K562 (cell line): ENCODE data around the gene ARL2. TPM values are rescaled to one million over a fixed set of nuclear protein-coding genes. Genes with fewer than 3 reads are reported as not detected.

ENCODE experiments used
- FOXA3 ChIP-seq, 2 experiments: fragments of 450-650 bp in 1 of 2; sonication (generic) in 1 of 2; formaldehyde crosslinking; IDR thresholded peaks in 1 of 2; conservative IDR thresholded peaks in 1 of 2; 2 replicates each; pipeline versions ENCODE4 v1.4.0 to v1.8.0; 2020 to 2022; ENCODE audit warnings: mild to moderate bottlenecking in 2 of 2, missing genetic modification reagents in 1 of 2
- FOXP1 ChIP-seq: sonication (generic); formaldehyde crosslinking; IDR thresholded peaks from 2 replicates; pipeline ENCODE4 v1.8.0; 2022; ENCODE audit warnings: mild to moderate bottlenecking, missing genetic modification reagents
- HDAC1 ChIP-seq, 2 experiments: fragments of 450-650 bp; IDR thresholded peaks; 2 replicates each; pipeline ENCODE4 v1.6.1; 2016 to 2017; ENCODE audit warnings: inconsistent platforms in 1 of 2, mild to moderate bottlenecking in 1 of 2, moderate library complexity in 1 of 2
- HDAC8 ChIP-seq: fragments of 450-650 bp; IDR thresholded peaks from 2 replicates; pipeline ENCODE4 v1.6.1; 2016; ENCODE audit warnings: mild to moderate bottlenecking, missing genetic modification characterization, moderate library complexity, missing compliant biosample characterization
- HDGF ChIP-seq: fragments of 450-650 bp; IDR thresholded peaks from 2 replicates; pipeline ENCODE4 v1.6.1; 2016
- MYC ChIP-seq, 2 experiments: fragments of 250-450 bp in 1 of 2; sonication (Bioruptor Pico) in 1 of 2; IDR thresholded peaks; 2 replicates each; pipeline versions ENCODE4 v1.5.1 to v1.6.1; 2012 to 2021; ENCODE audit warnings: low read depth in 2 of 2, borderline replicate concordance in 1 of 2, improper control_type of control experiment in 1 of 2, low read length in 1 of 2, mild to moderate bottlenecking in 1 of 2, moderate library complexity in 1 of 2
- NRF1 ChIP-seq, 2 experiments: fragments of 450-650 bp; IDR thresholded peaks in 1 of 2; conservative IDR thresholded peaks in 1 of 2; 2 replicates each; pipeline ENCODE4 v1.6.1; 2014; ENCODE audit warnings: mild to moderate bottlenecking in 2 of 2
- RB1 ChIP-seq: fragments of 450-650 bp; IDR thresholded peaks from 2 replicates; pipeline ENCODE4 v1.6.1; 2017; ENCODE audit warnings: low read depth, mild to moderate bottlenecking
- RUNX1 ChIP-seq: sonication (generic); IDR thresholded peaks from 2 replicates; pipeline ENCODE4 v1.6.1; 2016; ENCODE audit warnings: antibody characterized with exemption, low read depth
- STAT5B ChIP-seq: fragments of 250-450 bp; sonication (Bioruptor Pico); IDR thresholded peaks from 2 replicates; pipeline ENCODE4 v1.8.0; 2021; ENCODE audit warnings: mild to moderate bottlenecking, inconsistent platforms
- ZNF134 ChIP-seq: fragments of 250-450 bp; sonication (Bioruptor Pico); conservative IDR thresholded peaks from 2 replicates; pipeline ENCODE4 v1.4.0; 2020
- ZNF561 ChIP-seq: fragments of 450-650 bp; formaldehyde crosslinking; conservative IDR thresholded peaks from 2 replicates; pipeline ENCODE4 v1.4.0; 2020; ENCODE audit warnings: mild to moderate bottlenecking, moderate library complexity
- polyA plus RNA-seq, 8 experiments: library from polyadenylated mRNA; depleted of rRNA in 4 of 8; stranded (reverse) in 5 of 8; unstranded in 3 of 8; fragments of >200 nt; fragmentation: Nextera tagmentation in 2 of 8; fragmentation: Illumina TruSeq in 1 of 8; extraction: Ambion mirVana in 2 of 8; extraction: Trizol in 1 of 8; gene quantifications; 2 replicates each; pipeline versions ENCODE4 v1.2.1 to v1.2.3, GENCODE V29; 2011 to 2014; ENCODE audit warnings: inconsistent platforms in 1 of 8, missing spikeins in 1 of 8
- total RNA-seq, 7 experiments: library from RNA; depleted of rRNA in 6 of 7; stranded (reverse); fragments of >200 nt in 6 of 7; fragmentation: Illumina TruSeq in 2 of 7; extraction: Trizol in 2 of 7; gene quantifications; 2 replicates each; pipeline versions ENCODE4 v1.2.1 to v1.2.3, GENCODE V29; 2011 to 2021; ENCODE audit warnings: low replicate concordance in 1 of 7
- TF ChIP-seq, protein P1 (sequence below), 2 experiments: fragments of 450-650 bp in 1 of 2; sonication (generic) in 1 of 2; formaldehyde crosslinking in 1 of 2; IDR thresholded peaks; 2 replicates each; pipeline versions ENCODE4 v1.7.1 to v1.9.0; 2016 to 2022; ENCODE audit warnings: inconsistent platforms in 1 of 2, mild to moderate bottlenecking in 1 of 2, missing genetic modification reagents in 1 of 2
- TF ChIP-seq, protein P2 (sequence below): sonication (generic); formaldehyde crosslinking; IDR thresholded peaks from 2 replicates; pipeline ENCODE4 v1.8.0; 2022; ENCODE audit warnings: missing genetic modification reagents, mild to moderate bottlenecking, borderline replicate concordance
- TF ChIP-seq, protein P3 (sequence below): fragments of 250-450 bp; sonication (Bioruptor Pico); IDR thresholded peaks from 2 replicates; pipeline ENCODE4 v1.9.0; 2021; ENCODE audit warnings: mild to moderate bottlenecking
- TF ChIP-seq, protein P4 (sequence below): sonication (generic); IDR thresholded peaks from 2 replicates; pipeline ENCODE4 v1.6.1; 2016

The ARL2 gene
- total and polyA plus RNA-seq, 9 of the 15 experiments (the other 6 are each of a cell fraction or from before 2014, with no cell fraction given), result 5.7 to 154 (median 92.2) TPM

DNA sequence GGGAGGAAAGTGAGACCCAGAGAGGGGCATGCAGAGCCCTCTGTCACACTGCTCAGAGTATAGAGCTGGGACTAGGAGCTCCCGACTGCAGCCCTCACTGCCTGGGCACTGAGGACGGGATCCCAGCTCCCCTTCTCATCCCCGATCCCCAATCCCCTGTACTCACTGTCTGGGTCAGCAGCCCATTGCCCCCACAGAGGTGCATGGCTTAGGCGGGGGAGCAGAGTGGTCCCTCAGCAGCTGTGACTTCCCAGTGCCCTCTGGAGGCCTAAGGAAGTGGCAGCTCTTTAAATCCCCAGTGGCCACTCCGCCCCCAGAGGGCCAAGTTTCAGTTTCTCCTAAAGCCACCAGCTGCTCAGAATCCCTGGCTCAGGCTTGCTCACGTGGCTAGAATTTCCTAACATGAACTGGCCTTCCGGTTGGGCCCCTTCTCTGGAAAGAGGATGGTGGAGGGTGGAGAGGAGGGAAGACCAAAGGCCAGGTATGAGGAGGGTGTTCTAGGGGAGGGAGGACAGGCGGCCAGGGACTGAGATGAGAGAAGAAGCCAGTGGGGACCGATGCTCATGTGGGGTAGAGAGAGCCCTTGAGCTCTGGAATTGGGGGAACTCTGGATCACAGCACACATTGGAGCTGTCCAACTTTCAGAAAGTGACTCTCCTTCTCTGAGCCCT lies 17.1 kb upstream of the ARL2 start, which contains the start of gene BATF2 (continued):
- TF ChIP-seq, protein P1, sequence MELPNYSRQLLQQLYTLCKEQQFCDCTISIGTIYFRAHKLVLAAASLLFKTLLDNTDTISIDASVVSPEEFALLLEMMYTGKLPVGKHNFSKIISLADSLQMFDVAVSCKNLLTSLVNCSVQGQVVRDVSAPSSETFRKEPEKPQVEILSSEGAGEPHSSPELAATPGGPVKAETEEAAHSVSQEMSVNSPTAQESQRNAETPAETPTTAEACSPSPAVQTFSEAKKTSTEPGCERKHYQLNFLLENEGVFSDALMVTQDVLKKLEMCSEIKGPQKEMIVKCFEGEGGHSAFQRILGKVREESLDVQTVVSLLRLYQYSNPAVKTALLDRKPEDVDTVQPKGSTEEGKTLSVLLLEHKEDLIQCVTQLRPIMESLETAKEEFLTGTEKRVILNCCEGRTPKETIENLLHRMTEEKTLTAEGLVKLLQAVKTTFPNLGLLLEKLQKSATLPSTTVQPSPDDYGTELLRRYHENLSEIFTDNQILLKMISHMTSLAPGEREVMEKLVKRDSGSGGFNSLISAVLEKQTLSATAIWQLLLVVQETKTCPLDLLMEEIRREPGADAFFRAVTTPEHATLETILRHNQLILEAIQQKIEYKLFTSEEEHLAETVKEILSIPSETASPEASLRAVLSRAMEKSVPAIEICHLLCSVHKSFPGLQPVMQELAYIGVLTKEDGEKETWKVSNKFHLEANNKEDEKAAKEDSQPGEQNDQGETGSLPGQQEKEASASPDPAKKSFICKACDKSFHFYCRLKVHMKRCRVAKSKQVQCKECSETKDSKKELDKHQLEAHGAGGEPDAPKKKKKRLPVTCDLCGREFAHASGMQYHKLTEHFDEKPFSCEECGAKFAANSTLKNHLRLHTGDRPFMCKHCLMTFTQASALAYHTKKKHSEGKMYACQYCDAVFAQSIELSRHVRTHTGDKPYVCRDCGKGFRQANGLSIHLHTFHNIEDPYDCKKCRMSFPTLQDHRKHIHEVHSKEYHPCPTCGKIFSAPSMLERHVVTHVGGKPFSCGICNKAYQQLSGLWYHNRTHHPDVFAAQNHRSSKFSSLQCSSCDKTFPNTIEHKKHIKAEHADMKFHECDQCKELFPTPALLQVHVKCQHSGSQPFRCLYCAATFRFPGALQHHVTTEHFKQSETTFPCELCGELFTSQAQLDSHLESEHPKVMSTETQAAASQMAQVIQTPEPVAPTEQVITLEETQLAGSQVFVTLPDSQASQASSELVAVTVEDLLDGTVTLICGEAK (IDR thresholded peaks at IDR 0.05), result peak; percentile 51
- TF ChIP-seq, protein P1 (CRISPR knock-in tag; IDR thresholded peaks at IDR 0.05), result no peak
- TF ChIP-seq HDGF, result peak; percentile 47; the same call in 1 of the 2 replicates
- TF ChIP-seq HDAC8, result no peak
- TF ChIP-seq NRF1 (conservative IDR thresholded peaks at IDR 0.05 in 1 of 2, IDR thresholded peaks at IDR 0.05 in 1 of 2), result peak in 1 of 2 experiments; percentile 57
- TF ChIP-seq FOXA3 (CRISPR knock-in tag; conservative IDR thresholded peaks at IDR 0.05 in 1 of 2, IDR thresholded peaks at IDR 0.05 in 1 of 2), result no peak
- TF ChIP-seq FOXP1, result 0 out of 2 replicates have a peak, but pooled peaks have one; percentile 31
- TF ChIP-seq, protein P2, sequence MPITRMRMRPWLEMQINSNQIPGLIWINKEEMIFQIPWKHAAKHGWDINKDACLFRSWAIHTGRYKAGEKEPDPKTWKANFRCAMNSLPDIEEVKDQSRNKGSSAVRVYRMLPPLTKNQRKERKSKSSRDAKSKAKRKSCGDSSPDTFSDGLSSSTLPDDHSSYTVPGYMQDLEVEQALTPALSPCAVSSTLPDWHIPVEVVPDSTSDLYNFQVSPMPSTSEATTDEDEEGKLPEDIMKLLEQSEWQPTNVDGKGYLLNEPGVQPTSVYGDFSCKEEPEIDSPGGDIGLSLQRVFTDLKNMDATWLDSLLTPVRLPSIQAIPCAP (CRISPR knock-in tag), result no peak
- TF ChIP-seq, protein P3, sequence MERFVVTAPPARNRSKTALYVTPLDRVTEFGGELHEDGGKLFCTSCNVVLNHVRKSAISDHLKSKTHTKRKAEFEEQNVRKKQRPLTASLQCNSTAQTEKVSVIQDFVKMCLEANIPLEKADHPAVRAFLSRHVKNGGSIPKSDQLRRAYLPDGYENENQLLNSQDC (CRISPR knock-in tag), result no peak
- TF ChIP-seq ZNF134 (CRISPR knock-in tag), result no peak
- no peak for TF ChIP-seq ZNF561 (CRISPR knock-in tag)
- TF ChIP-seq, protein P4, sequence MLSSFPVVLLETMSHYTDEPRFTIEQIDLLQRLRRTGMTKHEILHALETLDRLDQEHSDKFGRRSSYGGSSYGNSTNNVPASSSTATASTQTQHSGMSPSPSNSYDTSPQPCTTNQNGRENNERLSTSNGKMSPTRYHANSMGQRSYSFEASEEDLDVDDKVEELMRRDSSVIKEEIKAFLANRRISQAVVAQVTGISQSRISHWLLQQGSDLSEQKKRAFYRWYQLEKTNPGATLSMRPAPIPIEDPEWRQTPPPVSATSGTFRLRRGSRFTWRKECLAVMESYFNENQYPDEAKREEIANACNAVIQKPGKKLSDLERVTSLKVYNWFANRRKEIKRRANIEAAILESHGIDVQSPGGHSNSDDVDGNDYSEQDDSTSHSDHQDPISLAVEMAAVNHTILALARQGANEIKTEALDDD, result no peak
- TF ChIP-seq MYC (IDR thresholded peaks at IDR 0.05; ENCODE audit: low read depth, low read length), result peak; percentile 76
- no peak for TF ChIP-seq MYC (CRISPR knock-in tag; IDR thresholded peaks at IDR 0.05; ENCODE audit: borderline replicate concordance, low read depth)
- no peak for TF ChIP-seq STAT5B (CRISPR knock-in tag)
- TF ChIP-seq RB1, result peak; percentile 66; the same call in 1 of the 2 replicates
- TF ChIP-seq HDAC1 (IDR thresholded peaks at IDR 0.05), result peak in 1 of 2 experiments; percentile 91; a peak in 2 of 4 replicates
- TF ChIP-seq RUNX1, result no peak
